Measurements from ENCODE around the gene DSPP.

- TF ChIP-seq CTCF (IDR thresholded peaks at IDR 0.05) (no peak), POLR2AphosphoS5 (IDR thresholded peaks at IDR 0.05) (no peak), POLR2A (IDR thresholded peaks at IDR 0.05) (no peak)
These were observed 7.9 kb downstream of the DSPP start for GRCh38 chr4:87616268-87616667.
